Endothelial cell of umbilical vein (primary cell): ENCODE data around the gene LCNL1. TPM values are rescaled to one million over a fixed set of nuclear protein-coding genes. Genes with fewer than 3 reads are reported as not detected.

Experiments
- BruUV-seq: library from RNA; stranded (reverse); fragments of 400-500 nt; replicated peaks from 2 replicates; lab custom pipeline; 2021; lab: Mats Ljungman, UMichigan
- CTCF ChIA-PET: fragments of 300-600, 350-600 bp; sonication (Branson Sonifier 250); formaldehyde crosslinking; loops from one replicate; lab custom pipeline; 2021; ENCODE audit warnings: antibody characterized with exemption, inconsistent platforms; lab: Charles Lee
- POLR2A ChIA-PET: fragments of 300-600, 350-600 bp; sonication (Branson Sonifier 250); formaldehyde crosslinking; loops from one replicate; lab custom pipeline; 2021; ENCODE audit warnings: antibody characterized with exemption, inconsistent platforms; lab: Charles Lee
- DNase-seq: peaks from one replicate; pipeline ENCODE4 v3.0.0-alpha.2; 2011; ENCODE audit warnings: low read depth, low spot score
- FAIRE-seq: peaks from 2 replicates; lab custom pipeline; 2011; peaks lifted over from hg19 to GRCh38; lab: Jason Lieb, UNC
- H2AFZ ChIP-seq: 2 replicates; pipeline ENCODE4 v1.6.0; 2012; ENCODE audit warnings: low read depth, low read length, control low read depth, inconsistent platforms
- H3K27ac ChIP-seq: 2 replicates; pipeline ENCODE4 v1.5.1; 2011; ENCODE audit warnings: low read depth, mild to moderate bottlenecking, control low read depth, low read length, moderate library complexity; ENCODE audit not compliant: insufficient read depth
- H3K27me3 ChIP-seq, 2 experiments: 2 replicates each; pipeline versions ENCODE4 v1.6.0 to v1.6.1; 2011; ENCODE audit warnings: low read length in 2 of 2, mixed read lengths in 1 of 2; ENCODE audit not compliant: control insufficient read depth in 2 of 2, insufficient read depth in 2 of 2
- H3K36me3 ChIP-seq, 2 experiments: 2 replicates in 1 of 2; 3 replicates in 1 of 2; pipeline ENCODE4 v1.5.1; 2011; ENCODE audit warnings: low read length in 2 of 2, mild to moderate bottlenecking in 1 of 2, moderate library complexity in 1 of 2; ENCODE audit not compliant: control insufficient read depth in 2 of 2, insufficient read depth in 2 of 2; ENCODE audit errors: extremely low read depth in 1 of 2
- H3K4me1 ChIP-seq: 3 replicates; pipeline ENCODE4 v1.5.1; 2011; ENCODE audit warnings: mild to moderate bottlenecking, low read length; ENCODE audit not compliant: control insufficient read depth, insufficient read depth; ENCODE audit errors: extremely low read depth
- H3K4me2 ChIP-seq: 2 replicates; pipeline ENCODE4 v1.6.1; 2011; ENCODE audit warnings: low read length, control low read depth, mixed read lengths; ENCODE audit not compliant: insufficient read depth
- H3K4me3 ChIP-seq, 3 experiments: fragments of 200-600 bp in 1 of 3; sonication (generic), shearing (Covaris generic) in 1 of 3; replicated peaks in 1 of 3; 2 replicates each; pipeline ENCODE4 v1.5.1; 2011 to 2016; ENCODE audit warnings: control low read depth in 3 of 3, low read length in 3 of 3, mild to moderate bottlenecking in 2 of 3, inconsistent platforms in 1 of 3, low read depth in 1 of 3, moderate library complexity in 1 of 3; ENCODE audit not compliant: insufficient read depth in 1 of 3
- H3K79me2 ChIP-seq: 2 replicates; pipeline ENCODE4 v1.6.0; 2012; ENCODE audit warnings: low read length, inconsistent platforms; ENCODE audit not compliant: control insufficient read depth, insufficient read depth
- H3K9ac ChIP-seq: replicated peaks from 2 replicates; pipeline ENCODE3; 2011; ENCODE audit warnings: low read length, control low read depth; ENCODE audit not compliant: insufficient read depth; ENCODE audit errors: extremely low read depth
- H3K9me1 ChIP-seq: replicated peaks from 3 replicates; pipeline ENCODE4 v1.6.0; 2011; ENCODE audit warnings: mild to moderate bottlenecking, low read length; ENCODE audit not compliant: control insufficient read depth, insufficient read depth; ENCODE audit errors: extremely low read depth
- H3K9me3 ChIP-seq: replicated peaks from 2 replicates; pipeline ENCODE4 v1.5.1; 2012; ENCODE audit warnings: low read length, inconsistent platforms; ENCODE audit not compliant: control insufficient read depth, insufficient read depth
- H4K20me1 ChIP-seq: replicated peaks from 2 replicates; pipeline ENCODE3; 2011; ENCODE audit warnings: mild to moderate bottlenecking, low read length; ENCODE audit not compliant: control insufficient read depth, insufficient read depth; ENCODE audit errors: extremely low read depth
- CTCF ChIP-seq, 2 donors: IDR thresholded peaks; 1 replicate in 1 of 2; 2 replicates in 1 of 2; pipeline ENCODE4 v1.5.1; 2011; ENCODE audit warnings: low read length in 2 of 2, mild to moderate bottlenecking in 2 of 2, moderate library complexity in 2 of 2, control low read depth in 1 of 2, inconsistent platforms in 1 of 2, low read depth in 1 of 2; ENCODE audit not compliant: insufficient read depth in 1 of 2; ENCODE audit errors: extremely low read depth in 1 of 2
- EZH2 ChIP-seq: IDR thresholded peaks from 2 replicates; pipeline ENCODE4 v1.6.1; 2012; ENCODE audit warnings: borderline replicate concordance, low read depth, mild to moderate bottlenecking, moderate library complexity, low read length, inconsistent platforms; ENCODE audit not compliant: severe bottlenecking
- FOS ChIP-seq: IDR thresholded peaks from 2 replicates; pipeline ENCODE4 v1.6.1; 2011; ENCODE audit warnings: mild to moderate bottlenecking, low read length, moderate library complexity, borderline replicate concordance; ENCODE audit not compliant: insufficient read depth
- GATA2 ChIP-seq: IDR thresholded peaks from 2 replicates; pipeline ENCODE4 v1.7.0; 2011; ENCODE audit warnings: low read depth, mild to moderate bottlenecking, moderate library complexity, mixed read lengths, low read length; ENCODE audit not compliant: insufficient read length, insufficient read depth
- JUN ChIP-seq: IDR thresholded peaks from 2 replicates; pipeline ENCODE4 v1.6.1; 2011; ENCODE audit warnings: borderline replicate concordance, low read depth; ENCODE audit not compliant: insufficient read length, insufficient read depth
- MAX ChIP-seq: IDR thresholded peaks from 2 replicates; pipeline ENCODE4 v1.6.1; 2011; ENCODE audit not compliant: insufficient read depth, insufficient read length
- MYC ChIP-seq: IDR thresholded peaks from one replicate; pipeline ENCODE4 v1.6.1; 2011; ENCODE audit warnings: mild to moderate bottlenecking, low read depth, low read length
- POLR2A ChIP-seq: IDR thresholded peaks from 2 replicates; pipeline ENCODE4 v1.6.1; 2012; ENCODE audit warnings: low read depth, mild to moderate bottlenecking, control low read depth, low read length
- POLR2AphosphoS5 ChIP-seq: IDR thresholded peaks from 2 replicates; pipeline ENCODE4 v1.6.1; 2012; ENCODE audit warnings: low read depth, mild to moderate bottlenecking, control low read depth, low read length, moderate library complexity; ENCODE audit not compliant: insufficient read depth
- dilution Hi-C: fragments of 300-500 bp; cut with MboI; formaldehyde crosslinking; loops from one replicate; pipeline ENCODE4 v1.15.0; 2019; ENCODE audit warnings: low sequenced_read_pairs; ENCODE audit not compliant: extremely low pct_ligation_motif_present
- intact Hi-C: fragments of 100-400 bp; cut with micrococcal nuclease; formaldehyde crosslinking; loops from one replicate; pipeline ENCODE4 v1.10.0; 2022
- polyA plus RNA-seq, 4 experiments: library from polyadenylated mRNA; depleted of rRNA in 3 of 4; stranded (reverse) in 3 of 4; unstranded in 1 of 4; fragments of >200 nt; gene quantifications; 2 replicates each; pipeline versions ENCODE4 v1.2.1 to v1.2.3, GENCODE V29; 2011 to 2012; ENCODE audit warnings: missing spikeins in 1 of 4
- total RNA-seq: library from RNA; stranded (reverse); gene quantifications from 2 replicates; pipeline ENCODE4 v1.2.3, GENCODE V29; 2021

LCNL1 gene
- total and polyA plus RNA-seq, 2 donors (not counting 3 experiments of a cell fraction or from before 2014, with no cell fraction given), result not detected

- ChIA-PET CTCF (interaction anchor here (0.9 to 1.3 kb wide), 2 partner anchors 29 to 36 kb away, joined by 4 read pairs; no protein-coding TSS in a partner anchor), POLR2A (no interaction called here)
- DNase-seq, result no peak
- no peak overlapping the region for H3K27ac ChIP-seq
- H3K4me3 ChIP-seq, result no peak overlapping the region
- dilution Hi-C loops (no loop called here), intact Hi-C loops (no loop called here)
- H3K27me3 ChIP-seq, result no peaks in the 10 kb centered on the region
- no peaks in the 10 kb centered on the region for H3K36me3 ChIP-seq
- H2AFZ ChIP-seq, result no peak overlapping the region
- no peaks in the 10 kb centered on the region for H3K79me2 ChIP-seq
- H3K9me1 ChIP-seq, result no peaks in the 10 kb centered on the region
- H3K9ac ChIP-seq, result no peak overlapping the region
- H3K9me3 ChIP-seq, result no peaks in the 10 kb centered on the region
- H3K4me1 ChIP-seq, result peaks cover 24% of the 10 kb centered on the region
- no TSS peak for BruUV-seq
- no peaks in the 10 kb centered on the region for H4K20me1 ChIP-seq
- no peak for TF ChIP-seq POLR2AphosphoS5
- TF ChIP-seq FOS, result no peak
- no peak for TF ChIP-seq MYC
- no peak for TF ChIP-seq POLR2A
- no peak for TF ChIP-seq MAX
- no peak for TF ChIP-seq EZH2
- TF ChIP-seq JUN, result no peak
- TF ChIP-seq CTCF (IDR thresholded peaks at IDR 0.05; ENCODE audit: extremely low read depth in 1 of 2, insufficient read depth in 1 of 2, low read depth in 1 of 2, low read length in 2 of 2), result no peak
- no peak for TF ChIP-seq GATA2
- H3K4me2 ChIP-seq, result no peak overlapping the region
- peak; percentile 66 for FAIRE-seq
These were observed 17.6 kb downstream of the LCNL1 start for GRCh38 chr9:137000177-137000930.
